ENCODE results near the gene GRIA2.

DNA sequence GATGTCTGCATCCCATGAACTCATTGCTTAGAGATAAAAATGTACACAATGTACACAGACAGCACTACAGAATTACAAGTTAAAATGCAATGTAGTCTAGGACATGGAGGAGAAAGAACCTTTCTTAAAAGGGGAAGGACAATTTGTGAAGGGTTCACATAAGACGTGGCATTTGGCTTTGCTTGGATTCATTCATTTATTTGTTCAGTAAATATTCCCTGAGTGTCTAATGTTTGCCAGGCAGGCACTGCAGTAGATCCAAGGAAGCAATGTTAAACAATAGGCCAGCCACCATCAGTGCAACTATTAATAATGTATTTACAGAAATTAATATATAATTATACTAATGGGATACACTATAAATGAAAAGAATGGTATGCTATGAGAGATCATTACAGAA, 94.4 kb downstream of the GRIA2 start:
- TF ChIP-seq REST (tag by site-specific recombination; IDR thresholded peaks at IDR 0.05) (no peak), MZF1 (tag by site-specific recombination; IDR thresholded peaks at IDR 0.05; ENCODE audit: borderline replicate concordance) (no peak), ZNF416 (tag by site-specific recombination; IDR thresholded peaks at IDR 0.05) (no peak), ZBTB1 (tag by site-specific recombination; IDR thresholded peaks at IDR 0.05) (no peak), ZNF23 (tag by site-specific recombination; IDR thresholded peaks at IDR 0.05; ENCODE audit: borderline replicate concordance) (no peak), ZBTB49 (tag by site-specific recombination; IDR thresholded peaks at IDR 0.05; ENCODE audit: low read depth) (no peak), SP2 (tag by site-specific recombination; IDR thresholded peaks at IDR 0.05) (no peak), ZBTB17 (tag by site-specific recombination; IDR thresholded peaks at IDR 0.05) (no peak), ZBTB7A (tag by site-specific recombination; IDR thresholded peaks at IDR 0.05; ENCODE audit: low read depth) (no peak), ZNF391 (tag by site-specific recombination; IDR thresholded peaks at IDR 0.05; ENCODE audit: borderline replicate concordance, low read depth) (no peak), ZNF274 (IDR thresholded peaks at IDR 0.05; ENCODE audit: low read length) (no peak), ZNF274 (tag by site-specific recombination; IDR thresholded peaks at IDR 0.05; ENCODE audit: borderline replicate concordance) (no peak)
- TF ChIP-seq, protein P1, sequence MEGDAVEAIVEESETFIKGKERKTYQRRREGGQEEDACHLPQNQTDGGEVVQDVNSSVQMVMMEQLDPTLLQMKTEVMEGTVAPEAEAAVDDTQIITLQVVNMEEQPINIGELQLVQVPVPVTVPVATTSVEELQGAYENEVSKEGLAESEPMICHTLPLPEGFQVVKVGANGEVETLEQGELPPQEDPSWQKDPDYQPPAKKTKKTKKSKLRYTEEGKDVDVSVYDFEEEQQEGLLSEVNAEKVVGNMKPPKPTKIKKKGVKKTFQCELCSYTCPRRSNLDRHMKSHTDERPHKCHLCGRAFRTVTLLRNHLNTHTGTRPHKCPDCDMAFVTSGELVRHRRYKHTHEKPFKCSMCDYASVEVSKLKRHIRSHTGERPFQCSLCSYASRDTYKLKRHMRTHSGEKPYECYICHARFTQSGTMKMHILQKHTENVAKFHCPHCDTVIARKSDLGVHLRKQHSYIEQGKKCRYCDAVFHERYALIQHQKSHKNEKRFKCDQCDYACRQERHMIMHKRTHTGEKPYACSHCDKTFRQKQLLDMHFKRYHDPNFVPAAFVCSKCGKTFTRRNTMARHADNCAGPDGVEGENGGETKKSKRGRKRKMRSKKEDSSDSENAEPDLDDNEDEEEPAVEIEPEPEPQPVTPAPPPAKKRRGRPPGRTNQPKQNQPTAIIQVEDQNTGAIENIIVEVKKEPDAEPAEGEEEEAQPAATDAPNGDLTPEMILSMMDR (tag by site-specific recombination; IDR thresholded peaks at IDR 0.05): no peak
- TF ChIP-seq, protein P2, sequence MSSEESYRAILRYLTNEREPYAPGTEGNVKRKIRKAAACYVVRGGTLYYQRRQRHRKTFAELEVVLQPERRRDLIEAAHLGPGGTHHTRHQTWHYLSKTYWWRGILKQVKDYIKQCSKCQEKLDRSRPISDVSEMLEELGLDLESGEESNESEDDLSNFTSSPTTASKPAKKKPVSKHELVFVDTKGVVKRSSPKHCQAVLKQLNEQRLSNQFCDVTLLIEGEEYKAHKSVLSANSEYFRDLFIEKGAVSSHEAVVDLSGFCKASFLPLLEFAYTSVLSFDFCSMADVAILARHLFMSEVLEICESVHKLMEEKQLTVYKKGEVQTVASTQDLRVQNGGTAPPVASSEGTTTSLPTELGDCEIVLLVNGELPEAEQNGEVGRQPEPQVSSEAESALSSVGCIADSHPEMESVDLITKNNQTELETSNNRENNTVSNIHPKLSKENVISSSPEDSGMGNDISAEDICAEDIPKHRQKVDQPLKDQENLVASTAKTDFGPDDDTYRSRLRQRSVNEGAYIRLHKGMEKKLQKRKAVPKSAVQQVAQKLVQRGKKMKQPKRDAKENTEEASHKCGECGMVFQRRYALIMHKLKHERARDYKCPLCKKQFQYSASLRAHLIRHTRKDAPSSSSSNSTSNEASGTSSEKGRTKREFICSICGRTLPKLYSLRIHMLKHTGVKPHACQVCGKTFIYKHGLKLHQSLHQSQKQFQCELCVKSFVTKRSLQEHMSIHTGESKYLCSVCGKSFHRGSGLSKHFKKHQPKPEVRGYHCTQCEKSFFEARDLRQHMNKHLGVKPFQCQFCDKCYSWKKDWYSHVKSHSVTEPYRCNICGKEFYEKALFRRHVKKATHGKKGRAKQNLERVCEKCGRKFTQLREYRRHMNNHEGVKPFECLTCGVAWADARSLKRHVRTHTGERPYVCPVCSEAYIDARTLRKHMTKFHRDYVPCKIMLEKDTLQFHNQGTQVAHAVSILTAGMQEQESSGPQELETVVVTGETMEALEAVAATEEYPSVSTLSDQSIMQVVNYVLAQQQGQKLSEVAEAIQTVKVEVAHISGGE (tag by site-specific recombination; conservative IDR thresholded peaks at IDR 0.05; ENCODE audit: low read depth): no peak

Measured in HEK293 (cell line).